Endothelial cell of umbilical vein (primary cell): ENCODE data around the gene CORO6. TPM values are rescaled to one million over a fixed set of nuclear protein-coding genes. Genes with fewer than 3 reads are reported as not detected.

ENCODE experiments used
- BruUV-seq: library from RNA; stranded (reverse); fragments of 400-500 nt; replicated peaks from 2 replicates; lab custom pipeline; 2021; lab: Mats Ljungman, UMichigan
- CTCF ChIA-PET: fragments of 300-600, 350-600 bp; sonication (Branson Sonifier 250); formaldehyde crosslinking; loops from one replicate; lab custom pipeline; 2021; ENCODE audit warnings: antibody characterized with exemption, inconsistent platforms; lab: Charles Lee
- POLR2A ChIA-PET: fragments of 300-600, 350-600 bp; sonication (Branson Sonifier 250); formaldehyde crosslinking; loops from one replicate; lab custom pipeline; 2021; ENCODE audit warnings: antibody characterized with exemption, inconsistent platforms; lab: Charles Lee
- DNase-seq: peaks from one replicate; pipeline ENCODE4 v3.0.0-alpha.2; 2011; ENCODE audit warnings: low read depth, low spot score
- FAIRE-seq: peaks from 2 replicates; lab custom pipeline; 2011; peaks lifted over from hg19 to GRCh38; lab: Jason Lieb, UNC
- H2AFZ ChIP-seq: 2 replicates; pipeline ENCODE4 v1.6.0; 2012; ENCODE audit warnings: low read depth, low read length, control low read depth, inconsistent platforms
- H3K27ac ChIP-seq: 2 replicates; pipeline ENCODE4 v1.5.1; 2011; ENCODE audit warnings: low read depth, mild to moderate bottlenecking, control low read depth, low read length, moderate library complexity; ENCODE audit not compliant: insufficient read depth
- H3K27me3 ChIP-seq, 2 experiments: 2 replicates each; pipeline versions ENCODE4 v1.6.0 to v1.6.1; 2011; ENCODE audit warnings: low read length in 2 of 2, mixed read lengths in 1 of 2; ENCODE audit not compliant: control insufficient read depth in 2 of 2, insufficient read depth in 2 of 2
- H3K36me3 ChIP-seq, 2 experiments: 2 replicates in 1 of 2; 3 replicates in 1 of 2; pipeline ENCODE4 v1.5.1; 2011; ENCODE audit warnings: low read length in 2 of 2, mild to moderate bottlenecking in 1 of 2, moderate library complexity in 1 of 2; ENCODE audit not compliant: control insufficient read depth in 2 of 2, insufficient read depth in 2 of 2; ENCODE audit errors: extremely low read depth in 1 of 2
- H3K4me1 ChIP-seq: 3 replicates; pipeline ENCODE4 v1.5.1; 2011; ENCODE audit warnings: mild to moderate bottlenecking, low read length; ENCODE audit not compliant: control insufficient read depth, insufficient read depth; ENCODE audit errors: extremely low read depth
- H3K4me2 ChIP-seq: 2 replicates; pipeline ENCODE4 v1.6.1; 2011; ENCODE audit warnings: low read length, control low read depth, mixed read lengths; ENCODE audit not compliant: insufficient read depth
- H3K4me3 ChIP-seq, 3 experiments: fragments of 200-600 bp in 1 of 3; sonication (generic), shearing (Covaris generic) in 1 of 3; replicated peaks in 1 of 3; 2 replicates each; pipeline ENCODE4 v1.5.1; 2011 to 2016; ENCODE audit warnings: control low read depth in 3 of 3, low read length in 3 of 3, mild to moderate bottlenecking in 2 of 3, inconsistent platforms in 1 of 3, low read depth in 1 of 3, moderate library complexity in 1 of 3; ENCODE audit not compliant: insufficient read depth in 1 of 3
- H3K79me2 ChIP-seq: 2 replicates; pipeline ENCODE4 v1.6.0; 2012; ENCODE audit warnings: low read length, inconsistent platforms; ENCODE audit not compliant: control insufficient read depth, insufficient read depth
- H3K9ac ChIP-seq: replicated peaks from 2 replicates; pipeline ENCODE3; 2011; ENCODE audit warnings: low read length, control low read depth; ENCODE audit not compliant: insufficient read depth; ENCODE audit errors: extremely low read depth
- H3K9me1 ChIP-seq: replicated peaks from 3 replicates; pipeline ENCODE4 v1.6.0; 2011; ENCODE audit warnings: mild to moderate bottlenecking, low read length; ENCODE audit not compliant: control insufficient read depth, insufficient read depth; ENCODE audit errors: extremely low read depth
- H3K9me3 ChIP-seq: replicated peaks from 2 replicates; pipeline ENCODE4 v1.5.1; 2012; ENCODE audit warnings: low read length, inconsistent platforms; ENCODE audit not compliant: control insufficient read depth, insufficient read depth
- H4K20me1 ChIP-seq: replicated peaks from 2 replicates; pipeline ENCODE3; 2011; ENCODE audit warnings: mild to moderate bottlenecking, low read length; ENCODE audit not compliant: control insufficient read depth, insufficient read depth; ENCODE audit errors: extremely low read depth
- CTCF ChIP-seq, 2 donors: IDR thresholded peaks; 1 replicate in 1 of 2; 2 replicates in 1 of 2; pipeline ENCODE4 v1.5.1; 2011; ENCODE audit warnings: low read length in 2 of 2, mild to moderate bottlenecking in 2 of 2, moderate library complexity in 2 of 2, control low read depth in 1 of 2, inconsistent platforms in 1 of 2, low read depth in 1 of 2; ENCODE audit not compliant: insufficient read depth in 1 of 2; ENCODE audit errors: extremely low read depth in 1 of 2
- EZH2 ChIP-seq: IDR thresholded peaks from 2 replicates; pipeline ENCODE4 v1.6.1; 2012; ENCODE audit warnings: borderline replicate concordance, low read depth, mild to moderate bottlenecking, moderate library complexity, low read length, inconsistent platforms; ENCODE audit not compliant: severe bottlenecking
- FOS ChIP-seq: IDR thresholded peaks from 2 replicates; pipeline ENCODE4 v1.6.1; 2011; ENCODE audit warnings: mild to moderate bottlenecking, low read length, moderate library complexity, borderline replicate concordance; ENCODE audit not compliant: insufficient read depth
- GATA2 ChIP-seq: IDR thresholded peaks from 2 replicates; pipeline ENCODE4 v1.7.0; 2011; ENCODE audit warnings: low read depth, mild to moderate bottlenecking, moderate library complexity, mixed read lengths, low read length; ENCODE audit not compliant: insufficient read length, insufficient read depth
- JUN ChIP-seq: IDR thresholded peaks from 2 replicates; pipeline ENCODE4 v1.6.1; 2011; ENCODE audit warnings: borderline replicate concordance, low read depth; ENCODE audit not compliant: insufficient read length, insufficient read depth
- MAX ChIP-seq: IDR thresholded peaks from 2 replicates; pipeline ENCODE4 v1.6.1; 2011; ENCODE audit not compliant: insufficient read depth, insufficient read length
- MYC ChIP-seq: IDR thresholded peaks from one replicate; pipeline ENCODE4 v1.6.1; 2011; ENCODE audit warnings: mild to moderate bottlenecking, low read depth, low read length
- POLR2A ChIP-seq: IDR thresholded peaks from 2 replicates; pipeline ENCODE4 v1.6.1; 2012; ENCODE audit warnings: low read depth, mild to moderate bottlenecking, control low read depth, low read length
- POLR2AphosphoS5 ChIP-seq: IDR thresholded peaks from 2 replicates; pipeline ENCODE4 v1.6.1; 2012; ENCODE audit warnings: low read depth, mild to moderate bottlenecking, control low read depth, low read length, moderate library complexity; ENCODE audit not compliant: insufficient read depth
- dilution Hi-C: fragments of 300-500 bp; cut with MboI; formaldehyde crosslinking; loops from one replicate; pipeline ENCODE4 v1.15.0; 2019; ENCODE audit warnings: low sequenced_read_pairs; ENCODE audit not compliant: extremely low pct_ligation_motif_present
- intact Hi-C: fragments of 100-400 bp; cut with micrococcal nuclease; formaldehyde crosslinking; loops from one replicate; pipeline ENCODE4 v1.10.0; 2022
- polyA plus RNA-seq, 4 experiments: library from polyadenylated mRNA; depleted of rRNA in 3 of 4; stranded (reverse) in 3 of 4; unstranded in 1 of 4; fragments of >200 nt; gene quantifications; 2 replicates each; pipeline versions ENCODE4 v1.2.1 to v1.2.3, GENCODE V29; 2011 to 2012; ENCODE audit warnings: missing spikeins in 1 of 4
- total RNA-seq: library from RNA; stranded (reverse); gene quantifications from 2 replicates; pipeline ENCODE4 v1.2.3, GENCODE V29; 2021

The CORO6 gene
- total and polyA plus RNA-seq, 2 donors (not counting 3 experiments of a cell fraction or from before 2014, with no cell fraction given): 10.7 to 14.7 TPM

GRCh38 chr17:29612404-29613280 lies 10.1 kb downstream of the CORO6 start:
- H3K27me3 ChIP-seq: no peaks in the 10 kb centered on the region
- FAIRE-seq: no peak
- no peaks in the 10 kb centered on the region for H3K9me3 ChIP-seq
- intact Hi-C loops (loop anchor here (1.0 kb wide), 2 partner anchors 21 to 32 kb away; no protein-coding TSS in a partner anchor), dilution Hi-C loops (no loop called here)
- H2AFZ ChIP-seq: peak overlapping the region; percentile 74
- H4K20me1 ChIP-seq: no peaks in the 10 kb centered on the region
- no TSS peak for BruUV-seq
- no peak overlapping the region for H3K9ac ChIP-seq
- H3K27ac ChIP-seq: no peak overlapping the region
- H3K4me3 ChIP-seq: no peak overlapping the region
- peaks cover 0 to 4% of the 10 kb centered on the region in 2 experiments for H3K36me3 ChIP-seq
- ChIA-PET CTCF (interaction anchor here (0.6 to 6.9 kb wide), 21 partner anchors 8 to 489 kb away, joined by 3 to 113 read pairs (median 6); partner anchors contain the start of genes ANKRD13B and SSH2), POLR2A (no interaction called here)
- no peak for DNase-seq
- no peaks in the 10 kb centered on the region for H3K9me1 ChIP-seq
- H3K79me2 ChIP-seq: no peaks in the 10 kb centered on the region
- H3K4me2 ChIP-seq: no peak overlapping the region
- TF ChIP-seq POLR2A (no peak), POLR2AphosphoS5 (no peak), EZH2 (no peak), CTCF (IDR thresholded peaks at IDR 0.05; ENCODE audit: extremely low read depth in 1 of 2, insufficient read depth in 1 of 2, low read depth in 1 of 2, low read length in 2 of 2) (no peak), MYC (no peak), JUN (no peak), GATA2 (no peak), FOS (no peak), MAX (no peak)
- H3K4me1 ChIP-seq: peaks cover 27% of the 10 kb centered on the region
